HCT116 (cell line): Measurements from ENCODE around the gene SP4.
"Not testable (repeated sequence)": the region's sequence is repeated elsewhere in the genome, so short reads cannot be mapped to it uniquely, and the experiment has no call there.

Experiments
- CEBPB ChIP-seq: IDR thresholded peaks from 2 replicates; pipeline ENCODE4 v1.6.1; 2012; ENCODE audit warnings: low read depth
- CTCF ChIP-seq, 3 experiments: fragments of 200-600 bp in 1 of 3; sonication (generic) in 1 of 3; IDR thresholded peaks in 2 of 3; conservative IDR thresholded peaks in 1 of 3; 2 replicates each; pipeline ENCODE4 v1.5.1; 2012 to 2017; ENCODE audit warnings: low read depth in 2 of 3, low read length in 2 of 3, antibody characterized with exemption in 1 of 3, borderline replicate concordance in 1 of 3, control low read depth in 1 of 3, mild to moderate bottlenecking in 1 of 3, mixed read lengths in 1 of 3, mixed run types in 1 of 3, moderate library complexity in 1 of 3; ENCODE audit not compliant: insufficient read depth in 1 of 3
- ELF1 ChIP-seq: IDR thresholded peaks from 2 replicates; pipeline ENCODE4 v1.6.1; 2012; ENCODE audit warnings: low read depth, borderline replicate concordance
- EZH2 ChIP-seq: fragments of 200-600 bp; sonication (generic); IDR thresholded peaks from 2 replicates; pipeline ENCODE4 v1.6.1; 2017; ENCODE audit warnings: antibody characterized with exemption, mixed run types
- EZH2phosphoT487 ChIP-seq: fragments of 200-600 bp; IDR thresholded peaks from 2 replicates; pipeline ENCODE4 v1.6.1; 2018; ENCODE audit warnings: antibody characterized with exemption, borderline replicate concordance
- MAX ChIP-seq: IDR thresholded peaks from 2 replicates; pipeline ENCODE4 v1.6.1; 2012
- POLR2A ChIP-seq: IDR thresholded peaks from 2 replicates; pipeline ENCODE4 v1.7.0; 2011; ENCODE audit warnings: borderline replicate concordance; ENCODE audit not compliant: insufficient read depth, insufficient read length; ENCODE audit errors: extremely low read depth
- POLR2AphosphoS5 ChIP-seq: IDR thresholded peaks from 2 replicates; pipeline ENCODE4 v1.6.1; 2011; ENCODE audit warnings: mild to moderate bottlenecking, low read depth, low read length, moderate library complexity
- SIN3A ChIP-seq: IDR thresholded peaks from 2 replicates; pipeline ENCODE4 v1.6.1; 2012; ENCODE audit warnings: low read depth
- SP1 ChIP-seq: IDR thresholded peaks from 2 replicates; pipeline ENCODE4 v1.6.1; 2012; ENCODE audit warnings: low read depth
- TCF7L2 ChIP-seq: IDR thresholded peaks from 2 replicates; pipeline ENCODE4 v1.7.0; 2011; ENCODE audit warnings: borderline replicate concordance, inconsistent platforms; ENCODE audit not compliant: insufficient read depth, insufficient read length; ENCODE audit errors: extremely low read depth
- YY1 ChIP-seq: IDR thresholded peaks from 2 replicates; pipeline ENCODE4 v1.6.1; 2011; ENCODE audit warnings: low read length, low read depth, moderate library complexity, mild to moderate bottlenecking; ENCODE audit not compliant: insufficient replicate concordance; ENCODE audit errors: extremely low read depth
- ZBTB33 ChIP-seq: IDR thresholded peaks from 2 replicates; pipeline ENCODE4 v1.6.1; 2011; ENCODE audit warnings: mild to moderate bottlenecking, low read length, moderate library complexity; ENCODE audit not compliant: insufficient replicate concordance; ENCODE audit errors: extremely low read depth

GRCh38 chr7:21533646-21534045 is 105.8 kb downstream of the SP4 start:
- not testable (repeated sequence) for TF ChIP-seq ELF1; SIN3A; CEBPB; CTCF (IDR thresholded peaks at IDR 0.05 in 2 of 3, conservative IDR thresholded peaks at IDR 0.05 in 1 of 3; ENCODE audit: borderline replicate concordance in 1 of 3, insufficient read depth in 1 of 3, low read depth in 2 of 3, low read length in 2 of 3); MAX; POLR2AphosphoS5; EZH2phosphoT487; ZBTB33; YY1; POLR2A; EZH2; SP1; TCF7L2
